Fibroblast of lung (primary cell): Measurements from ENCODE around the gene CRACR2B.

ENCODE experiments used
- CTCF ChIP-seq, 2 donors: IDR thresholded peaks in 1 of 2; conservative IDR thresholded peaks in 1 of 2; 1 replicate in 1 of 2; 2 replicates in 1 of 2; pipeline ENCODE4 v1.5.1; 2011 to 2012; ENCODE audit warnings: low read length in 2 of 2, control low read depth in 1 of 2, inconsistent platforms in 1 of 2, low read depth in 1 of 2, mild to moderate bottlenecking in 1 of 2
- EZH2 ChIP-seq: IDR thresholded peaks from 2 replicates; pipeline ENCODE4 v1.5.1; 2012; ENCODE audit warnings: low read length, control low read depth, mild to moderate bottlenecking; ENCODE audit errors: missing control alignments

DNA sequence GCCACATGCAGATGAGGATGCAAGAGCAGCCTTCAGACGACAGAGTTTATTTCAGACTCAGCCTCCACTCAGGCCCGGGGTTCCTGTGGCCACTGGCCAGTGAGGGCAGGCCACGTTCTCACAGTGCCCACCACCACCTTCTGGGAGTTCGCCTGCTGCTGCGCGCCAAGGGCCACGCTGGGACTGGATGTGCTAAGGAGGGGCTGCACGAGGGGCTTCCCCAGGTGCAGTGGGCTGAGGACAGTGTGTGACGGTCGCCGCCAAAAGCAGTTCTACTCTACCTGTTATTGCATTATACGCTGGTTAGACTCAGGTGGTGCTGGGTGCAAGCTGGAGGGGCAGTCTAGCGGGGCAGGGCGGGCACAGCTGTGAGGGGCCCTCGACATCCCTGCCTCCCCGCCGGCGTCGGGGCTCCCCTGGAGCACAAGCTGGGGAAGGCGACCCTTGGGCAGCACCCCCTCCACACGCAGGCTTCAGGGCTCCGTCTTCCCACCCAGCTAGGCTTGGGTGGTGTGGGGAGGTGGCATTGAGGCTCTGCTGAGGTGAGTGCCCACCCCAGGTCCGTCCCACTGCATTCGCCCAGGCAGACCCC, 40.5 kb upstream of the CRACR2B start:
- TF ChIP-seq CTCF (conservative IDR thresholded peaks at IDR 0.05 in 1 of 2, IDR thresholded peaks at IDR 0.05 in 1 of 2; ENCODE audit: low read depth in 1 of 2, low read length in 2 of 2) (no peak), EZH2 (no peak)
